Fibroblast of villous mesenchyme (primary cell): ENCODE measurements around the gene CIBAR2. TPM values are rescaled to one million over a fixed set of nuclear protein-coding genes. Genes with fewer than 3 reads are reported as not detected.

Experiments used
- DNase-seq: peaks from one replicate; pipeline ENCODE4 v3.0.0-alpha.2; 2010; ENCODE audit warnings: low read depth
- H3K4me3 ChIP-seq: 2 replicates; pipeline ENCODE4 v1.5.1; 2011; ENCODE audit warnings: low read depth, mild to moderate bottlenecking, low read length
- CTCF ChIP-seq: IDR thresholded peaks from 2 replicates; pipeline ENCODE4 v1.5.1; 2012; ENCODE audit warnings: low read depth, mild to moderate bottlenecking, low read length; ENCODE audit not compliant: insufficient read depth
- total RNA-seq: library from RNA; depleted of rRNA; stranded (reverse); fragments of >200 nt; gene quantifications from 2 replicates; pipeline ENCODE4 v1.2.3, GENCODE V29; 2012

CIBAR2 gene
- total RNA-seq, 1 donor = not detected

- DNase-seq = peak; percentile 22
These were observed 21.3 kb downstream of the CIBAR2 start for GRCh38 chr16:85090873-85091521.

GRCh38 chr16:85090181-85090580 lies 22.1 kb downstream of the CIBAR2 start:
- no peak for DNase-seq
- TF ChIP-seq CTCF = no peak

More at GRCh38 chr16:85090873-85091521, 21.3 kb downstream of the CIBAR2 start:
- no peak overlapping the region for H3K4me3 ChIP-seq
- no peak for TF ChIP-seq CTCF

GRCh38 chr16:85089525-85089924 lies 22.7 kb downstream of the CIBAR2 start:
- H3K4me3 ChIP-seq = no peak overlapping the region
- no peak for TF ChIP-seq CTCF
- peak; percentile 23 for DNase-seq

More at GRCh38 chr16:85090181-85090580, 22.1 kb downstream of the CIBAR2 start:
- no peak overlapping the region for H3K4me3 ChIP-seq

- TF ChIP-seq CTCF = no peak
- no peak overlapping the region for H3K4me3 ChIP-seq
- no peak for DNase-seq
These were observed 23.6 kb downstream of the CIBAR2 start for GRCh38 chr16:85088570-85089199.

GRCh38 chr16:85087899-85088569 lies 24.2 kb downstream of the CIBAR2 start:
- DNase-seq = no peak
- H3K4me3 ChIP-seq = no peak overlapping the region

More at GRCh38 chr16:85087899-85088569, 24.2 kb downstream of the CIBAR2 start:
- no peak for TF ChIP-seq CTCF
